Right lobe of liver (tissue), 4 donors: ENCODE measurements around the gene NR3C2.

Source experiments
- POLR2A ChIP-seq: fragments of 450-650 bp; IDR thresholded peaks from one replicate; pipeline ENCODE4 v1.6.1; 2017; ENCODE audit warnings: antibody characterized with exemption, mild to moderate bottlenecking
- TF ChIP-seq, protein P1 (sequence below), 4 donors: fragments of 200-600 bp in 3 of 4; fragments of 450-650 bp in 1 of 4; IDR thresholded peaks; one replicate each; pipeline versions ENCODE4 v1.5.1 to v1.8.0; 2016 to 2022; ENCODE audit warnings: antibody characterized with exemption in 4 of 4, mild to moderate bottlenecking in 2 of 4
- donor health status: DM: no; HTN: no; CAD: no.
- donor health status: DM: no; HTN: no; CAD: no.
- donor health status: DM: no; HTN: yes; CAD: no.

DNA sequence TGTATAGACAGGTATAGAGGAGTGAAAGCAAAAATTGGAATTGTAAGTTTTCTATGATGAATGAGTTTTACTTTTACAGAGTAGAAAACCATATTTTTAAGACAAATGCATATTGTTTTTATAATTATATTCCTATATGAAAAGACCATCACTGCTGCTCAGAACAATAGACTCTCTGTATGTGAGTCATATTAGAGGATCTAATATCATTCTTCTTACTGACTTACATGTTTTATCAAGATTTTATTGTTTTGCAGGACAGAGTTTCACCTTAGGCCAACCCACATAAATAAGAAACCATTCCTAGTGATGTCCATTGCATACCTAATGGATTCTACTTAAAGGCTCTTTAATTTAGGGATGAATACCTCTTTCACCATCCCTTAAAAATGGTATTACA is 88.6 kb downstream of the NR3C2 start:
- TF ChIP-seq, protein P1, sequence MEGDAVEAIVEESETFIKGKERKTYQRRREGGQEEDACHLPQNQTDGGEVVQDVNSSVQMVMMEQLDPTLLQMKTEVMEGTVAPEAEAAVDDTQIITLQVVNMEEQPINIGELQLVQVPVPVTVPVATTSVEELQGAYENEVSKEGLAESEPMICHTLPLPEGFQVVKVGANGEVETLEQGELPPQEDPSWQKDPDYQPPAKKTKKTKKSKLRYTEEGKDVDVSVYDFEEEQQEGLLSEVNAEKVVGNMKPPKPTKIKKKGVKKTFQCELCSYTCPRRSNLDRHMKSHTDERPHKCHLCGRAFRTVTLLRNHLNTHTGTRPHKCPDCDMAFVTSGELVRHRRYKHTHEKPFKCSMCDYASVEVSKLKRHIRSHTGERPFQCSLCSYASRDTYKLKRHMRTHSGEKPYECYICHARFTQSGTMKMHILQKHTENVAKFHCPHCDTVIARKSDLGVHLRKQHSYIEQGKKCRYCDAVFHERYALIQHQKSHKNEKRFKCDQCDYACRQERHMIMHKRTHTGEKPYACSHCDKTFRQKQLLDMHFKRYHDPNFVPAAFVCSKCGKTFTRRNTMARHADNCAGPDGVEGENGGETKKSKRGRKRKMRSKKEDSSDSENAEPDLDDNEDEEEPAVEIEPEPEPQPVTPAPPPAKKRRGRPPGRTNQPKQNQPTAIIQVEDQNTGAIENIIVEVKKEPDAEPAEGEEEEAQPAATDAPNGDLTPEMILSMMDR (IDR thresholded peaks at IDR 0.05), result no peak
- no peak for TF ChIP-seq POLR2A
